ENCODE results near the gene ATP2C2.
"Not testable (repeated sequence)": the region's sequence is repeated elsewhere in the genome, so short reads cannot be mapped to it uniquely, and the experiment has no call there.

ATP2C2 gene

DNA sequence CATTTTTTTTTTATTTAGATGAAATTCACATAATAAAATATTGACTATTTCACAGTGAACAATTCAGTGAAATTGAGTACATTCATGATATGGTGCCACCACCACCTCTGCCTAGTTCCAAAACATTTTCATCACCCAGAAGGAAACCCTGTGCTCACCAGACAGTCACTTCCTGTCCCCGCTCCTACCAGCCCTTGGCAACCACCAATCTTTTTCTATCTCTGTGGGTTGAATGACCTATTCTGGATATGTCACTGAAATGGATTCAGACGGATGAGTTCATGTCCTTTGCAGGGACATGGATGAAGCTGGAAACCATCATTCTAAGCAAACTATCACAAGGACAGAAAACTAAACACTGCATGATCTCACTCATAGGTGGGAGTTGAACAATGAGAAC, 40.5 kb downstream of the ATP2C2 start:
- no peaks in the 10 kb centered on the region for H3K36me3 ChIP-seq (ENCODE audit: control insufficient read depth in 2 of 2, insufficient read depth in 2 of 2, low read length in 2 of 2)

DNA sequence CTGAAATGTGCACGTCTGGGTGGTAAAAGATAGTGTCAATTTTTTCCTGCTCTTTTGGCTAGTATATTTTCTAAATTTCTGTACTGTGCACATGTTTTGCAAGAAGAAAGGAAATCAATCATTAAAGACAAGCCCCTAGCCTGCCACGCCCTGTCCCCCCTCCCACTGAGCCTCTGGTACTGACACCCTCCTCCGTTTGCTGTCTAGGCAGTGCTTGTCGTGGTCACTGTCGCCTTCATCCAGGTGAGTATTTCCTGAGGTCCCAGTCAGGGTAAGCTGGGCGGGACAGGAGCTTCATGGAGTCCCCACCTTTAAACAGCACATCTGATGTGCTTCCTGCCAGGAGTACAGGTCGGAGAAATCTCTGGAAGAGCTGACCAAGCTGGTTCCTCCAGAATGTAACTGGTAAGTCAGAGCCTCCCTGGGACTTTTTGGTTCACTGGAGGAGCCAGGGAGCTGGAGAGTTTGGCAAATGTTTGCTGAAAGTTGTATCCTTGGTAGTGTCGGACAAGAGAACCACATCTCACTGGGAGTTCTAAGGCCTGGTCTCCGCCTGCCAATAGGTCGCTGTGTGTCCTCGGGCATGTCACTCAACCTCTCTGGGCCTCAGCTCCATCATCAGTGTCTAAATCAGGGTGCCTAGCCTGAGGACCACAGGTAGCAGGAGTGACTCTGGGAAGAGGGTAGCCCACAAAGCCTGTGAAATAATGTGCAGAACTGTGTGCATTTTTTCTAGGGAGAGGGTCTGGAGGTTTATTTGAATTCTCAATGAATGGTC, 42.2 kb downstream of the ATP2C2 start:
- H3K9me3 ChIP-seq (ENCODE audit: control insufficient read depth in 2 of 2, low read length in 2 of 2) = no peaks in the 10 kb centered on the region
- H3K36me3 ChIP-seq (ENCODE audit: control insufficient read depth in 2 of 2, insufficient read depth in 2 of 2, low read length in 2 of 2) = no peaks in the 10 kb centered on the region
- peaks cover 13 to 16% of the 10 kb centered on the region in 2 donors for H3K27me3 ChIP-seq (ENCODE audit: control insufficient read depth in 1 of 2, insufficient read depth in 2 of 2, low read length in 2 of 2)
- H3K4me1 ChIP-seq (ENCODE audit: control insufficient read depth, insufficient read depth, low read length) = no peaks in the 10 kb centered on the region
- H3K9ac ChIP-seq (ENCODE audit: low read length in 2 of 2) = no peak overlapping the region
- H3K4me3 ChIP-seq (ENCODE audit: low read length in 2 of 2) = no peak overlapping the region
- H3K27ac ChIP-seq (ENCODE audit: low read length) = no peak overlapping the region

More for the DNA sequence above, 40.5 kb downstream of the ATP2C2 start:
- Histone ChIP-seq H3K27me3 (ENCODE audit: control insufficient read depth in 1 of 2, insufficient read depth in 2 of 2, low read length in 2 of 2) (peaks cover 7 to 20% of the 10 kb centered on the region in 2 donors), H3K9me3 (ENCODE audit: control insufficient read depth in 2 of 2, low read length in 2 of 2) (no peaks in the 10 kb centered on the region), H3K9ac (ENCODE audit: low read length in 2 of 2) (no peak overlapping the region), H3K4me1 (ENCODE audit: control insufficient read depth, insufficient read depth, low read length) (no peaks in the 10 kb centered on the region), H3K4me3 (ENCODE audit: low read length in 2 of 2) (no peak overlapping the region), H3K27ac (ENCODE audit: low read length) (no peak overlapping the region)

DNA sequence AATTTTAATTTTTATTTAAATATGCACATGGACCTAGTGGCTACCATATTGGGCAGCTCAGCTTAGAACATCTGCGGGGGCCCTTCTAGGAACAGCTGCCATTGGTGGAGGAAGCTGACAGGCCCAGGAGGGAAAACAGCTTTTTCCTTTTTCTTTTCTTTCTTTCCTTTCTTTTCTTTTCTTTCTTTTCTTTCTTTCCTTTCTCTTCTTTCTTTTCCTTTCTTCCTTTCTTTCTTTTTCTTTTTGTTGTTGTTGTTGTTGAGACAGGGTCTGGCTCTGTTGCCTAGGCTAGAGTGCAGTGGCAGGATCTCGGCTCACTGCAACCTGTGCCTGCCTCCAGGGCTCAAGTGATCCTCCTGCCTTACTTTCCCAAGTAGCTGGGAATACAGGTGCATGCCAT, 43.4 kb downstream of the ATP2C2 start:
- Histone ChIP-seq H3K9ac (ENCODE audit: low read length in 2 of 2) (no peak overlapping the region), H3K4me3 (ENCODE audit: low read length in 2 of 2) (no peak overlapping the region), H3K9me3 (ENCODE audit: control insufficient read depth in 2 of 2, low read length in 2 of 2) (no peaks in the 10 kb centered on the region), H3K27me3 (ENCODE audit: control insufficient read depth in 1 of 2, insufficient read depth in 2 of 2, low read length in 2 of 2) (peaks cover 10% of the 10 kb centered on the region in 2 donors), H3K36me3 (ENCODE audit: control insufficient read depth in 2 of 2, insufficient read depth in 2 of 2, low read length in 2 of 2) (no peaks in the 10 kb centered on the region), H3K27ac (ENCODE audit: low read length) (no peak overlapping the region), H3K4me1 (ENCODE audit: control insufficient read depth, insufficient read depth, low read length) (no peaks in the 10 kb centered on the region)

DNA sequence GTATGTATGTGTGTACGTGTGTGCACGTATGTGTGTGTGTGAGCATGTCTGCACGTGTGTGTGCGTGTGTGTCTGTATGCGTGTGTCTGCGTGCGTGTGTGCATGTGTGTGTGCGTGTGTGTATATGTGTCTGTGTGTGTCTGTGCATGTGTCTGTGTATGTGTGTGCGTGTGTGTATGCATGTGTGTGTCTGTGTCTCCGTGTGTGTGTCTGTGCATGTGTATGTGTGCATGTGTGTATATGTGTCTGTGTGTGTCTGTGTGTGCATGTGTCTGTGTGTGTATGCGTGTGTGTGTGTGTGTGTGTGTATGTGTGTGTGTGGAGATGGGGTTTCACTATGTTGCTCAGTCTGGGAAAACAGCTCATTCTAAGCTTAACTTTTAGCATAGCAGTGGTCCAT, 43.9 kb downstream of the ATP2C2 start:
- no peak overlapping the region for H3K4me3 ChIP-seq (ENCODE audit: low read length in 2 of 2)
- peaks cover 5 to 8% of the 10 kb centered on the region in 2 donors for H3K27me3 ChIP-seq (ENCODE audit: control insufficient read depth in 1 of 2, insufficient read depth in 2 of 2, low read length in 2 of 2)
- H3K4me1 ChIP-seq (ENCODE audit: control insufficient read depth, insufficient read depth, low read length) = no peaks in the 10 kb centered on the region
- H3K9me3 ChIP-seq (ENCODE audit: control insufficient read depth in 2 of 2, low read length in 2 of 2) = no peaks in the 10 kb centered on the region
- H3K27ac ChIP-seq (ENCODE audit: low read length) = no peak overlapping the region
- no peaks in the 10 kb centered on the region for H3K36me3 ChIP-seq (ENCODE audit: control insufficient read depth in 2 of 2, insufficient read depth in 2 of 2, low read length in 2 of 2)
- H3K9ac ChIP-seq (ENCODE audit: low read length in 2 of 2) = no peak overlapping the region

DNA sequence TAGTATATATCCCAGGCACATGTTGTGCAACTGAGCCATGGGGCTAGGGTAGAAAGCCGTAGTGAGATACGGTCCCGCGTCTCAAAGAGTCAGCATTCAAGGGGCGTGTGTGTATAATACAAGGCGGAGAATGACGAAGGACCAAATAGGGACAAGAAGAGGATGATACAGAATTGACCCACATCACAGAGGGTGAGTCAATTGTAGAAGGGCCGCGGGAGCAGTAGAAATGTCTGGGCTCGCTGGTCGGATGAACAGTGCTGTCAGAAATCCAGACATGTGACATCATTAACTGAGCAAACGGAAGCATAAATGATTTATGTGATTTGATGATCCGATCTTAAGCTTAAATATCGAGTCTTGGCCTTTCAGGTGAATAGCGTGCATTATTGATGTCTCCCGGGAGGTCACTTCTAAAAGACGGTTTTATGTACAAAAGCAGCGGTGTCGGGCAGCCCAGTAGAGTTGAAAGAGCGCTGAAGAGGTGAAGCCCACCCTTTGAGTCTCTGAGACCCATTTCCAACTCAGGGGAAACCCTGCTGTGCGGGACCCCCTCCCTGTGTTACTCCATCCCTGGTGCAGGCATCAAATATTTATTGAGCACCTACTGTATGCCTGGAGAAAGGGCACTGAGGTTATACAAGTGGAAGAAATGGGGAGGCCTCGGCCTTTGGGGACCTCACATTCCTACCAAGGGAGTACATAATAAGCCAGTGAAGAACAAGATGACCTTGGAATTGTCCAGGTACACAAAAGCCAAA, 45.1 kb downstream of the ATP2C2 start:
- peaks cover 2 to 8% of the 10 kb centered on the region in 2 donors for H3K27me3 ChIP-seq (ENCODE audit: control insufficient read depth in 1 of 2, insufficient read depth in 2 of 2, low read length in 2 of 2)
- H3K4me1 ChIP-seq (ENCODE audit: control insufficient read depth, insufficient read depth, low read length) = no peaks in the 10 kb centered on the region
- H3K9ac ChIP-seq (ENCODE audit: low read length in 2 of 2) = no peak overlapping the region
- no peaks in the 10 kb centered on the region for H3K36me3 ChIP-seq (ENCODE audit: control insufficient read depth in 2 of 2, insufficient read depth in 2 of 2, low read length in 2 of 2)
- H3K4me3 ChIP-seq (ENCODE audit: low read length in 2 of 2) = no peak overlapping the region
- H3K27ac ChIP-seq (ENCODE audit: low read length) = no peak overlapping the region
- H3K9me3 ChIP-seq (ENCODE audit: control insufficient read depth in 2 of 2, low read length in 2 of 2) = no peaks in the 10 kb centered on the region

DNA sequence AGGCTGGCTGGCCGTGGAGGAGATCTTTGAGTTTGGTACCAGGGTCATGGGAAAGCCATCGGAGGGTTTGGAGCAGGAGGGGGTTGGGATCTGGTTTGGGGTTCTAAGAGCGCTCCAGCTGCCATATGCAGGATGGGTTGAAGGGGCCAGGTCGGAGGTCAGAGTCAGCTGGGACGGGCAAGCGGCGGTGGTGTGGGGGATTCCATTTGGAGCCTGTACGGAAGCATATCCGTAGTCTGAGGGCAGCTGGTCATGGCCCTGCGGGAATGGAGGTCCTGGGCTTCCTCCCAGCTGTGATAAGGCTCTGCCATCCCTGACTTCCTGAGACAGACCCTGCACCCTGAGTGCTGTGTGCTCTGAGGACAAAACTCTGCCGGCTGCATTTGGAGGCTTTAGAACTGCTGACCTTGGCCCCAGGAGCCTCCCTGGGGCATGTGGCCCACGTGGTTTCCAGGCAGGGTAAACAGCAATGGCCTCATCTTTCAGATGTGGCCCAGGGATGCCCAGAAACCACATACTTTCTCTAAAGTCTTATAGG, 46.5 kb downstream of the ATP2C2 start:
- Histone ChIP-seq H3K27ac (ENCODE audit: low read length) (no peak overlapping the region), H3K9me3 (ENCODE audit: control insufficient read depth in 2 of 2, low read length in 2 of 2) (peaks cover 0 to 4% of the 10 kb centered on the region in 2 donors), H3K36me3 (ENCODE audit: control insufficient read depth in 2 of 2, insufficient read depth in 2 of 2, low read length in 2 of 2) (no peaks in the 10 kb centered on the region), H3K4me3 (ENCODE audit: low read length in 2 of 2) (no peak overlapping the region), H3K27me3 (ENCODE audit: control insufficient read depth in 1 of 2, insufficient read depth in 2 of 2, low read length in 2 of 2) (peaks cover 2 to 8% of the 10 kb centered on the region in 2 donors), H3K9ac (ENCODE audit: low read length in 2 of 2) (no peak overlapping the region), H3K4me1 (ENCODE audit: control insufficient read depth, insufficient read depth, low read length) (no peaks in the 10 kb centered on the region)

DNA sequence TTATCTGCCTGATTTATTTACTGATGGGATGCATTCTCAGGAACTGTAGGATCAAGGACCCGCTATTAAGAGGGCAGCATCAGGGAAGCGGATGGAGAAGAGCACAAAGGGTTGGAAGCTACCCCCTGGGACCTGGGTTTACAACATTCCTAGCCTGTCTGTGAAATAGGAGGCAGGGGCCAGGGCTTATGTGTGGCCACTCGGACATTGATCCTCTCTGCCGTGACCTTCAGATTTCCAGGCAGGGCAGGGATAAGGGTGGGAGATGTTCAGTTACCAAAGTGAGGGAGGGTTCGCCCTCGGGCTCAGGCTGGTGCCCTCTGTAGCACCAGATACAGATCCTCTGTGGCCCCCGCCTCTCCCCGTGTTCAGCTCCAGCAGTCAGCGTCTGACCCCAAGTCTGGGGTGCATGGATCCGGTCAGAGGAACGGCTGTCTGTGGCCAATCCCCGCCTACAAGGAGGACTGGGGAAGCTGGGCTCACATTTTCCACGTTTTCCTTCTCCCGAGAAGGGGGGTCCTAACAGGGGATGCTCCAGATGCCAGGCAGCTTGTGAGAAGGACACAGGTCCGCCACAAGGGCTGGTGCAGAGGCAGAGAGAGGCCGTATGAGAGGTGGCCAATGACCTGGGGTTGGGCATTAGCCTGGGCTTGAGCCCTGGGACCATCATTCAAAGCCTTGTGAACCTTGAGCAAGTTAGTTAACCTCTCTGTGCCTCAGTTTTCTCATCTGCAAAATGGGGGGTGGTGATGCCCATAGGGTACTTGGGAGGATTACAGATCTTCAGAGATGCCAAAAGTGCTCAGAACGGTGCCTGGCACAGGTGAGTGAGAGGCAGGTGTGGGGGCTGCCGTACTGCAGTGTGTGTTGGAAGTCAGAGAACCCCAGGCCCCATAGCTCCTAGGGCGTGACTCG, 48.3 kb downstream of the ATP2C2 start:
- H3K9me3 ChIP-seq (ENCODE audit: control insufficient read depth in 2 of 2, low read length in 2 of 2) = peaks cover 0 to 4% of the 10 kb centered on the region in 2 donors
- no peak overlapping the region for H3K9ac ChIP-seq (ENCODE audit: low read length in 2 of 2)
- no peaks in the 10 kb centered on the region for H3K4me1 ChIP-seq (ENCODE audit: control insufficient read depth, insufficient read depth, low read length)
- H3K27me3 ChIP-seq (ENCODE audit: control insufficient read depth in 1 of 2, insufficient read depth in 2 of 2, low read length in 2 of 2) = peaks cover 2 to 8% of the 10 kb centered on the region in 2 donors
- H3K4me3 ChIP-seq (ENCODE audit: low read length in 2 of 2) = no peak overlapping the region
- H3K27ac ChIP-seq (ENCODE audit: low read length) = no peak overlapping the region
- no peaks in the 10 kb centered on the region for H3K36me3 ChIP-seq (ENCODE audit: control insufficient read depth in 2 of 2, insufficient read depth in 2 of 2, low read length in 2 of 2)

DNA sequence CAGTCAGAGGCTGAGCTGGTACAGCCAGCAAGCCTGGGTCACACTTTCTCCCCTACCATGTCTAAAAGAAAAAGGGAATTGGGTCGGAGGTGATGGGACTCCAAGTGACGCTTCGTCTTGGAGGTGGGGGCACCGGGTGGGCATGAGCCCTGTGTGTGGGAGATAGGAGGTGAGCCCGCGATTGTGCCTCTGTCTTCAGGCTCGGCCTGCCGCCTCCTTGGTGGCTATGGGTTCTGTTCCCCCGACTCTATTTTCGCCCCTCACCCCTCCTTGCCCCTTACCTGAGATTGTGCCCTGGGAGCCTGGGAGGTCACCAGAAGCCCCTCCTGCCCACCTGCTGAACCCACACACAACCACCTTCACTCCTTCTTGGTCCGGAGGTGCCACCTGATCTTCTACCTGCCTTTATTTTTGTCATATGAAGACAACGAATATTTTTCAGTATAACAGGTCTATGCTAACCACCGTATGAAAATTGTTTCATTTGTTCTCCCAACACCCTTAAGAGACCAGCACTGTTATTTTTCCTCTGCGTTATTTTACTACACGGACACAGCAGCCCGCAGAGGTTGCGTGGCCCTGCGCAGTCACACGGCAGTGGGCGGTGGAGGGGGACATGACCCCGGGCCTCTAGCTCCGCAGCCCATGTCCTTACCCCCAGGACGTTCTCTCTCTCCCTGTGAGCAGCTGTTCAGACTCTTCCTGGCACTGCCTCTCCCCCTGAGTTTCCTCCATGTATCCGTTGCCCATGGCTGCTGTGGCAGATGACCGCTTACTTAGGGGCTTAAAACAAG, 49.9 kb downstream of the ATP2C2 start:
- Histone ChIP-seq H3K27ac (ENCODE audit: low read length) (no peak overlapping the region), H3K4me3 (ENCODE audit: low read length in 2 of 2) (no peak overlapping the region), H3K27me3 (ENCODE audit: control insufficient read depth in 1 of 2, insufficient read depth in 2 of 2, low read length in 2 of 2) (peaks cover 2 to 8% of the 10 kb centered on the region in 2 donors), H3K9me3 (ENCODE audit: control insufficient read depth in 2 of 2, low read length in 2 of 2) (peaks cover under 1 to 4% of the 10 kb centered on the region in 2 donors), H3K36me3 (ENCODE audit: control insufficient read depth in 2 of 2, insufficient read depth in 2 of 2, low read length in 2 of 2) (no peaks in the 10 kb centered on the region), H3K4me1 (ENCODE audit: control insufficient read depth, insufficient read depth, low read length) (no peaks in the 10 kb centered on the region), H3K9ac (ENCODE audit: low read length in 2 of 2) (no peak overlapping the region)

DNA sequence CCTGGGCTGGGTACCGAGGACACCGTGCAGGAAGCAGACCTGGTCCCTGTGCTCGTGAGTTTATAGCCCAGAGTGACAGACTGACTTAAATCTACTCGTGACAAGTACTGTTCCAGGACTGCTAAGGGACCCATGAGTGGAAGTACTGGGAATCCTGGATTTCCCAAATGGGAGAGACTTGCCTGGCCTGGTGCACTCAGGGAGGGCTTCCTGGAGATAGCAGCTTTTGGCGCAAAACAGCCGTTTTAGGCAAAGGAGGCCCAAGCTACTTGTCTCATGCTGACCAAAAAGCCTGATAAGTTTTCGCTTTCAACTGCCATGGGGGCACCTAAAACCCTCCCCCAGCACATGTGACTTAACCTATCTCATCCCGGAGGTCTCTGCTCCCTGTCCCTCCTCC, 51.4 kb downstream of the ATP2C2 start:
- no peak overlapping the region for H3K27ac ChIP-seq (ENCODE audit: low read length)
- peaks cover 4 to 5% of the 10 kb centered on the region in 2 donors for H3K9me3 ChIP-seq (ENCODE audit: control insufficient read depth in 2 of 2, low read length in 2 of 2)
- no peaks in the 10 kb centered on the region for H3K4me1 ChIP-seq (ENCODE audit: control insufficient read depth, insufficient read depth, low read length)
- no peaks in the 10 kb centered on the region for H3K36me3 ChIP-seq (ENCODE audit: control insufficient read depth in 2 of 2, insufficient read depth in 2 of 2, low read length in 2 of 2)
- H3K27me3 ChIP-seq (ENCODE audit: control insufficient read depth in 1 of 2, insufficient read depth in 2 of 2, low read length in 2 of 2) = peaks cover 2% of the 10 kb centered on the region in 2 donors
- no peak overlapping the region for H3K4me3 ChIP-seq (ENCODE audit: low read length in 2 of 2)
- no peak overlapping the region for H3K9ac ChIP-seq (ENCODE audit: low read length in 2 of 2)

DNA sequence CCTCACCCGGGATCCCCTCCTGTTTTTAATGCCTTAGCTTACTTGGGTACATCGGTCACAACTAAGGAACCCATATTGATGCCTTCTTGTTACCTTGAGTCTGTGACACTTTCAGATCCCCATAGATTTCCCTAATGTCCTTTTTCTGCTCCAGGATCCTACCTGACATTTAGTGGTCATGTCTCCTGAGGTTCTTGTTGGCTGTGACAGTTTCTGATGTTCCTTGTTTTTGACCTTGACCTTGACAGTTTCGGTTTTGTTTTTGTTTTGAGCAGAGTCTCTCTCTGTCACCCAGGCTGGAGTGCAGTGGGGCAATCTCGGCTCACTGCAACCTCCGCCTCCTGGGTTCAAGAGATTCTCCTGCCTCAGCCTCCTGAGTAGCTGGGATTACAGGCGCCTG, 52.2 kb downstream of the ATP2C2 start:
- not testable (repeated sequence) for H3K36me3 ChIP-seq (ENCODE audit: control insufficient read depth in 2 of 2, insufficient read depth in 2 of 2, low read length in 2 of 2); H3K4me3 ChIP-seq (ENCODE audit: low read length in 2 of 2); H3K27me3 ChIP-seq (ENCODE audit: control insufficient read depth in 1 of 2, insufficient read depth in 2 of 2, low read length in 2 of 2); H3K27ac ChIP-seq (ENCODE audit: low read length); H3K9me3 ChIP-seq (ENCODE audit: control insufficient read depth in 2 of 2, low read length in 2 of 2); H3K9ac ChIP-seq (ENCODE audit: low read length in 2 of 2); H3K4me1 ChIP-seq (ENCODE audit: control insufficient read depth, insufficient read depth, low read length)
